GM19099 (cell line): ENCODE data around the gene KLHL29.

Experiments used
- POLR2A ChIP-seq: IDR thresholded peaks from 3 replicates; pipeline ENCODE4 v1.6.1; 2011; ENCODE audit warnings: low read depth; ENCODE audit not compliant: insufficient read length; ENCODE audit errors: extremely low read depth

Gene KLHL29

DNA sequence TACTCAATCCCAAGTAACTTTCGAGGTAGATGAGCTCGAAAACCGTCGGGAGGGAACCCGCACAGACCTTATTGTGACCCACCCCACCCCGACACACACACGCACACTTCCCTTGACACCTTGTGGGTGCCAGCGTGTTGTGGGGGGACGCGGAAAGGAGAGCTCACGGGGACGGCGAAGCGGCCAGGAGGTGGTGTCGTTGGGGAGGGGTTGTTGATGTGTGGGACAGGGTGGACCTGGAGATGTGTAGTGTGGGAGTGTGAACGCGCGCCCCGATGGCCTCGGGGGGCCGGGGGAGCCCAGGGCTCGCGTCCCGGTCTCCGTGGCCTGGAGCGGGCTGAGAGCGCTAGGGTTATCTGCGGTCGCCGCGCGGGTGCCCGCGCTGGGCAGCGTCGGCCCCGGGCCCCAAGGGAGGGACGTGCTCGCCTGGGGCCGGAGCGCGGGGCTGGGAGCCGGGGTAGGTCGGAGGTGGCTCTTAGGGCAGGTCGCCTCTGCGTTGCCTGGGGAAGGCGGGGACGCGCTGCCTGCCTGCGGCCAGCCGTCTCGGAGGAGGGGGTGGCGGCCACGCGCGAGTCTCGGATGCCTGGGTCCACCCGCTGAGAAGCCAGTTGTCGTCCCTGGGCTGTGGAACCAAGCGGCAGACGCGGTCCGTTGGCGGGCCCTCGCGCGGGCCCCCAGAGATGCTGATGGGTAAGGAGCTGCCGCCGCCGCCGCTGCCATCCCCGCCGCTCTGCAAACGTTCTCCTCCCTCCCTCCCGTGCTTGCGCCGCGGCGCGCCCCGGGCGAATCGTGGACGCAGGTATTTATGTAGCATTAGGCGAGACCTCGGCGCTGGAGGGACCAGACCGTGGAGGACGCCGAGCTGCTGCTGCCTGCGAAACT is 1.6 kb downstream of the KLHL29 start:
- no peak for TF ChIP-seq POLR2A

DNA sequence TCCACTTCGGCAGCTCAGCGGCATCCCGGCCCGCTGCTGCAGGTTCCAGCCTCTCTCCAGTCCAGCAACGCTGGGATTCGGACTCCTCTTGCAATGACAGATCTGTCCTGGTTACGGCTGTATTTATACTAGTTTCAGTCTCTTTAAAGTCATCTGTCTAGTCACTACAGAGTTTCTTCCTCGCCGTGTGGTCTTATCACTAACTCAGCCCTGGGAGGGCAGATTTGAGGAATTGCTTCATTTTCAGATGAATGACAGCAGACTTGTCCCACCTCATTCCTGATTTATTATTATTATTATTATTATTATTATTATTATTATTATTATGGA is 2.2 kb downstream of the KLHL29 start:
- no peak for TF ChIP-seq POLR2A

DNA sequence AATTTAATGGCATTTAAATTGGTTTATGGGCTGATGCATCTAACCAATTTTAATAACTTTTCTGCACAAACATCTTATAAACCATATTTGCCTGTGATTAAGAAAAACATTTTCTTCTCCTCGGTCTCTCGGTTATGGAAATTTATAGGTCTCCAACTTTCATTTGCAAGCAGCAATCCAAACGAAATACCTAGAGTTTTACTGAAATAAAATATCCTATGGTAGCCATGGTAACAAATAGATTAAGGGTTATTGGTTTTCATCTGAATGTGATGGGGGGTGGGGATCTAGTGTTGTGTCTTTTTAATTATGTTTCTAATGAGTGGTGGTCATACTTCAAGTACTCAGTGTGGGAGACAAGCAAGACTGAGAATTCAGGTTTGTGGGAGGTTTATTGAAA is 2.9 kb downstream of the KLHL29 start:
- TF ChIP-seq POLR2A: no peak

DNA sequence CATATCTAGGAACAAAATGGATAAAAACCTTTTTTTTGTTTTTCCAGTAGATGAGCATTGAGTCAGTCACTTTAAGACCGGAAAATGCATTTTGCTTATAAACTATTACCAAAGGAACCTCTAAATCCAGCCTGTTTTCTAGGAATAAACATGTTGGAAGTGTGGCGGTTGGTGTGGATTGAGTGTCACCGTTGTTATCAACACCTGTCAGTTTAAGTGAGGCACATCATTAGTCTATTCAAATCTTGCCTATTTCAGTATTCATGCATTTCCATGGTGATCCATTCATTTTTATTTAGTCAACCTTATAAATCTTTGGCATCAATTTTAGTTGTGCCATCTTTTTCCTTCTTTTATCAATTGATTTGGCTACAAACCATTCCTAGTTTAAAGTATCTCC is 3.3 kb downstream of the KLHL29 start:
- TF ChIP-seq POLR2A: no peak

DNA sequence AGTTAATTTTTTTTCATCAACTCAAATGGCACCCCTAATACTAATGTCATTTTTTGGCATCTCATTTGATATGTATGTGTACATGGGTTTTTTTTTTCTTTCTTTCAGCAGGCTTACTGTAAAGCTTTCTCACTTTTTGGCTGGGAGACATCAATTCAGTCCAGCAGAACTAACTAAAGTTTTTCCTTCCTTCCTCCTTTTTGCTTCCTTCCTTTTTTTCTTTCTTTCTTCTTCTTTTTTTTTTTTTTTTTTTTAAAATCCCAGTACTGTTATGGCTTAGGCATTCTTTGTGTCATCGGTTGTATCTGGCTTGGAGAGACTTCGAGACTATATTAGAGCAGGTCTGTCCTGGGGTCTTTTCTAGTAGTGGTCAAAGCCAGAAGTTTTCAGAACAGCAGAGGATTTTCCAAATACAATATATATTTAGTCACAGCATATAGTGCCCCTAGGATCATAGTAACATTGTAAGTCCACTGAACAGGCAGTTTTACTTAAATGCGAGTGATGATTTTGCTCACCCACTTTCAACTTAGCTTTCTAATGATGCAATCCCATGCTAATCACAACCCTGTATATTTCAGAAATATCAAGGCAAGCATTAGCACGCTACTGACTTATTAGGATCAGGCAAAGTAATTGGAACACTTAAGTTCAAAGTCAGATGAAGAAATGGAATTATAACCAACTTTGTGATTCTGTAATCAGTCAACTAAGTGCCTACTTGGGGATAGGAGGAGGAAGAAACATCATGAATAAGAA is 4.0 kb downstream of the KLHL29 start:
- no peak for TF ChIP-seq POLR2A

DNA sequence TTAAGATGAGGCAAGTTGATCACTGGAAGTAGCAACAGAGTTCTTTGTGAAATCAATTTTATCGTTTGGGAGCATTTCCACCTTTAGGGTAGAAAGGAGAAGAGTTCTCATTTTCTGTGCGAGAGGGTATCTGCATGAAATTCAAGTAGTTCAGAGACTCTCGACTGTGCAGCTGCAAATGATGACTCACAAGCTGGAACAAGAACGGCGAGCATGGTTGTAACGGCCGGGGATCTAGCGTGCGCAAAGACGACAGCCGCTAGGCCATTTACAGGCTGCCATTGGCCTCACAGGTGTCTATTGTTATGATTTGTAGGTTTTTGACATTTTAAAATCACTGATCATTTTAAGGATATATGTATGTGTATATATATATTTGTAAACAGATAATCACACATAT is 5.2 kb downstream of the KLHL29 start:
- no peak for TF ChIP-seq POLR2A

DNA sequence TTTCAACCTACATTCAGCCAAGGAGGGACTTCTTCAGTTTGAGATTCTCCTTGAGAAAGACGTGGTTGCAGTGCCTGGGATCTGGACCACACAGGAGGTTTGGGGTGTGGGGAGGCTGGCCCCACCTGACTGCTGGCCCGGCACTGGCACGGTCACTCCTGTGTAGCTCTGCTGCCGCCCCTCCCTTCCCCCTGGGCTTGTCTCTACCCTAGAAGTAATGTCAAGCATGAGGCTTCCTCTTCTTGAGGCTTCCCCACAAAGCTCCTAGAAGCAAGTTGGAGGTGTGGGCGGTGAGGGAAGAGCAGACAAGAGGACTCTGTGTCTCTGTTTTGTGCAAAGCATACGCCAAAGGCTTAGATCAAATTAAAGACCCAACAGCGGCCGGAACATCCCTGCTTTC is 8.7 kb downstream of the KLHL29 start:
- TF ChIP-seq POLR2A: no peak

DNA sequence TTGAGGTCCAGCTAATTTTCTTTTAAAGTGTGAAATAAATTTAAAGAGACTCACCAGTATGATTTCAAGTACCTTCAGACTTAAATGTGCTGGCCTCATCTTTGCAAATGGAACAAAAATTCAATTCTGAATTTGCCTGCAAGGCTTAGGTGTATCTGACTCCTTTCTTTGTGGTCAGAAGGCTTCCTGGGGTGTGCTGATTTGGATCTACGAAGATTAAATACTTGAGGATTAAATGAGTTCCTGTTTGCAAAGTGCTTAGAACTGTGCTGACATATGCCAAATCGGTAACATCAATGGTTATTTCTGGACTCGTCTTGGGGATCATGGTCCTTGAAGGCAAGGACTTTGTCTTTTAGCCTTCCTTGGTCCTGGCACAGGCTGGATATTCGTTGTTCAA is 9.7 kb downstream of the KLHL29 start:
- TF ChIP-seq POLR2A: no peak

DNA sequence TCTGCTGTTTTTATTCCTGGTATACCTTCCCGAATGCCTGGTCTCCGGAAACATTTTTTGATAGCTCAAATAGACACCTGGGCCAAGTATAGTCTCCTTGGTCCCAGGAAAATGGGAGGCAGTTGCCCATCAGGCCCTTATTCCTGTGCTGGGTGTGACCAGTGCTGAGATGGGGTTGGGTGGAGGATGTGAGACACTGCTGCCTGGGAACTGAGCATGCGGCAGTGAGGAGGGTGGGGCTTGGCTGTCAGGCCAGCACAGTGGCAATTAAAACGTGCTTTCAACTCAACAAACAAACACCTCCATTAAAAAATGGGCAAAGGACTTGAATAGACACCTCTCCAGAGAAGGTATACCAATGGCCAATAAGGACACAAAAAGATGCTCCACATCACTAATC is 12.5 kb downstream of the KLHL29 start:
- no peak for TF ChIP-seq POLR2A

DNA sequence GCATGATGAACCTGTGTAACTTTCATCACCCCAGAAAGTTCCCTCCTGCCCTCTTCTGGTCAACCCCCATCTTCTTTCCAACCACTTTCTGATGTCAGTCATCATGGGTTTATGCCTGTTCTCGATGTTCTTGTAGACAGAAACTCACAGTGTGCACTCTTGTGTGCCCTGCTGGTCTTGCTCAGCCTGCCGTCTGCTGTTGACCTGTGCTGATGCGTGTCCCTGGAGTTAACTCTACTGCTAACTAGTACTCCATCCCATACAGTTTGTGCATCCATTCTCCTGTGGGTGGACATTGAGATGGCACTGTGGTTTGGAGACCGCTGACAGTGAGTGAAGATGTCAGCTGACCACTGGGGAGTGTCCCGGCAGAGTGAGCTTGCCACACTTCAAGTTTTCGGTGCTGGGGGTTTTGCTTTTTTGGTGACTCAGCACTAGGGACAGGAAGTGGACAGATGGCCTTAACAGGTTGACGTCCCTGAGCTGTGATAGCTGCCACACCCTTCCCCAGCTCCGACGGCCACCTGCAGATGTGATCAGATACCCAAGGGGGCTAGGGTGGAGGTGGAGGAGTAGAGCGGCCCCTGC is 14.8 kb downstream of the KLHL29 start:
- no peak for TF ChIP-seq POLR2A

DNA sequence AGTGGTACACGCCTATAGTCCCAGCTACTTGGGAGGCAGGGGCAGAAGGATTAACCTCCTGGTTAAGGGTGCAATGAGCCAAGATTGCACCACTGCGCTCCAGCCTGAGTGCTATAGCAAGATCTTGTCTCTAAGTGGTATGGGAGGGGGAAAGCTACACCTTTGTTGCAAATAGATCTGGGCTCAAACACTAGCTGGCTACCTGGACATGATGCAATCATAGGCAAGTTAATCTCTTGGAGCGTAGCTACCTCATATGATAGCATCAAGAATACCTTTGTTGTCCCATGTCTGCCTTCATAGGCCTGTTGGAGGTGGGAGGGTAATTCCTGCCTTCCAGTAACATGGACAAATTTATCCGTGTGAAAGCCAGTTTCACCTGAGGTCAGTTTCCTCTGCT is 15.7 kb downstream of the KLHL29 start:
- no peak for TF ChIP-seq POLR2A

DNA sequence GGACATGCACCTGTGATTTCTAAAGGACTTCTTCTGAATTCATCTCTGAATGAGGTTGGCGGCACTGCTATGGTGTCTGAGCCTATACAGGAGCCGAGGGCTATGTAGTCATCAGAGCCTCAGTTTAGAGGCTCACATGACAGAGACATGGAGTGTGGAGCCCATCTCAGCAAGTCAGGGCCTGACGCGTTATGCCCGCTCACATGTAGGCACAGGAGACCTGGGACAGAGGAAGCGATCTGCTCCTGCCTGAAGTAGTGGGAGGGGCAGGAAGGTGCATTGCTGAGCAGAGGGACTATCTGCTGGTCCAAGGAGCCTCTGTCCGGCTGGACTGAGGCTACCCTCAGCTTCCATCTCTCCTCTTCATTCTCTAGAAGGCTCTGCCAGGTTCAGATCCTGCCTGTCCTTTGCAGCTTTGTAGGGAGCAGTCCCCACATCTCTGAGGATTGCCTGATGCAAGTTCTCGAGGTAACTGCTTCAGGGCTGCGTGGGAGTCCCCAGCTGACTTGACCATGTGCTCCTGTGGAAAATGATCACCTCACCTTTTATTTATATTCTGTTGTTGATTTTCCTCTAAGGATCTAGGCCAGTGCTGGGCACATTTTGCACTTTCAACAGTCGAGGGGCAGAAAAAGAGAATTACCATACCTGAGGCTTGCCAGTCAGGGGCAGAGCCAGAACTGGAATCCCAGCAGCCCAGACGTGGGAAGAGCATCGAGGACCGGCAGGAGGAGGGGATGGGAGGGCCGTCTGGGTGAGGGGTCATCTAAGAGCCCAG is 16.6 kb downstream of the KLHL29 start:
- TF ChIP-seq POLR2A: no peak

DNA sequence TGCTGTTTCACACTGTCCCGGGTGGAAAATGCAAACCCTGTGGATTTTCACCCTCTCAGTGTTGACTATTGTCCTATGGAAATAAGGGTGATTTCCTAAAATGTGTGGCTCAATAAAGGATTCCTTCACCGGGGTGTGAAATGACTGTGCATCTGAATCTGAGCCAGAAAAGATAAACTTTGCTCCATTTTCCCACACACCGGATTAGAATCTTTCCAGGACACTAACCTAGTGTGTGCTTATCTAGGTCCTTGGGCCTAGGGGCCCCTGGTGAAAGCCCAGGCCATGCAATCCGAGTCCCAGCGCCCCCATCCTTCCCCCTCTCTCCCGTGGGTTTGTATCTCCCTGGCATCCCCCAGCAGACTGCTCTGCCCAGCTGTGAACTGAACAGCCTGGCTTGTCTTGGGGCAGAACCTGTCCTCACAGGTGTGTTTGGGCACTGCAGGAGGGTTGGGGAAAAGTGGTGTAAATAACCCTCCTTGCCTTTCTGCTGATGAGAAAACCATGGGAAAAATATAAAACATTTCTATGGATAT is 17.3 kb downstream of the KLHL29 start:
- no peak for TF ChIP-seq POLR2A

DNA sequence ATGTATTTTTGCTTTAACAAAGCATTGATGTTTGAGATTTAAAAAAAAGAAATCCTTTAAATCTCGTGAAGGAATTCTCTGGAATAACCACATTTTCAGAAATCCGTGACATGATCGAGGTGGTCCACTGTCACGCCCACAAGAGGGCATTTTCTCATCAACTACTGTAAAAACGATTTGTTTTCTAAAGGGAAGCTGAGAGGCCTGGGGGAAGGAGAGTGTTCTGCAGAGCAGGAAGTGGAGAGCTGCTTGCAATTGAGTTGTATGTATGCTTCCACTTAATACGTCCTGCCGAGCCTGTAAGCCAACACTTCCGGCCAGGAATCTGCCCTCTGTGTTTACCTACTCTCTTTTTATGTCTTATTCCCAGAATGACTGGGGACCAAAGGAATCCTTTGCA is 19.4 kb downstream of the KLHL29 start:
- TF ChIP-seq POLR2A: no peak

DNA sequence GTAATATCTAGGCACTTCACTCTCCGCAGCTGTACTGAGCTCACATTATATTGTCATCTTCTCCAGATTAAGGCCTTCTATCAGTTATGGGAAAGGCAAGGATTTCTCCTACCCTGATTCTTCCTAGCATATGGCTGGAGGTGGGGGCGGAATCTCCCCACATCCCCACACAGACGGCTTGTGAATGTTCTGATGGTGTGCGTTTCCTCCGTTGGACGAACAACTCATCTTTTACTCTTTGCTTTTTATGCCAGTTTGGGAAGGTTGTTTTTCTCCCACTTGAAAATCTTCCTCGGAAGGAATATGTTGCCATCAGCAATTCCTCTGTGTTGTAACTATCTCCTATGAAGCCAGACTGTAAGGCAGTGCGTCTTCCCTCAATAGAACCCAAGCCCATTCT is 24.3 kb downstream of the KLHL29 start:
- TF ChIP-seq POLR2A: no peak

DNA sequence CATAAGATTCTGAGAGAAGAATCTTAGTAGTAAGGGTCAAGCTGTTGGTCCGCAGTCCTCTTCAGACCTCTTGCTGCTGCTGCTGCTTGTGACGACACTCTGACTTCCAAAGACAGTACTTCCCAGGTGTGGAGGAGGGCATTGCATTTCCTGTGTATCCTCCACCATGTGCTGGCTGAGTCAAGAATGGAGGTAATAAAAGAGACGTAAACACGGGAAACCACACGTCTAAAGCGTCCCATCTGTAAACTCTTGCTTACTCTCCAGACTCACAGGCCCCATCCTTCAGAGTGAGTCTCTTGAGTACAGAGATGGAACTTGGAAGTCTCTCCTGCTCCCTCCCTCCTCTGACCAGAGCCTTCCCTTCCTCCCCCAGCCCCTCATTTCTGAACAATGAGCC is 25.6 kb downstream of the KLHL29 start:
- TF ChIP-seq POLR2A: no peak
